Ishikawa (cell line): Measurements from ENCODE around the gene NME5.

Experiments used
- CEBPB ChIP-seq: IDR thresholded peaks from 2 replicates; pipeline ENCODE4 v1.6.1; 2012
- CREB1 ChIP-seq: IDR thresholded peaks from 2 replicates; pipeline ENCODE4 v1.6.1; 2012; ENCODE audit warnings: low read depth
- EGR1 ChIP-seq: IDR thresholded peaks from 2 replicates; pipeline ENCODE4 v1.6.1; 2012
- EP300 ChIP-seq: IDR thresholded peaks from 2 replicates; pipeline ENCODE4 v1.6.1; 2012; ENCODE audit warnings: borderline replicate concordance
- FOXM1 ChIP-seq: IDR thresholded peaks from 2 replicates; pipeline ENCODE4 v1.6.1; 2012; ENCODE audit warnings: low read depth, borderline replicate concordance
- NFIC ChIP-seq: IDR thresholded peaks from 2 replicates; pipeline ENCODE4 v1.6.1; 2012
- RAD21 ChIP-seq: IDR thresholded peaks from 2 replicates; pipeline ENCODE4 v1.6.1; 2012; ENCODE audit warnings: low read depth
- TAF1 ChIP-seq: IDR thresholded peaks from 2 replicates; pipeline ENCODE4 v1.6.1; 2012; ENCODE audit warnings: low read depth, mild to moderate bottlenecking
- TCF12 ChIP-seq: IDR thresholded peaks from 2 replicates; pipeline ENCODE4 v1.6.1; 2012; ENCODE audit warnings: low read depth
- TEAD4 ChIP-seq: IDR thresholded peaks from 2 replicates; pipeline ENCODE4 v1.6.1; 2012
- TF ChIP-seq, protein P1 (sequence below): IDR thresholded peaks from 2 replicates; pipeline ENCODE4 v1.6.1; 2012; ENCODE audit warnings: low read depth, mild to moderate bottlenecking

DNA sequence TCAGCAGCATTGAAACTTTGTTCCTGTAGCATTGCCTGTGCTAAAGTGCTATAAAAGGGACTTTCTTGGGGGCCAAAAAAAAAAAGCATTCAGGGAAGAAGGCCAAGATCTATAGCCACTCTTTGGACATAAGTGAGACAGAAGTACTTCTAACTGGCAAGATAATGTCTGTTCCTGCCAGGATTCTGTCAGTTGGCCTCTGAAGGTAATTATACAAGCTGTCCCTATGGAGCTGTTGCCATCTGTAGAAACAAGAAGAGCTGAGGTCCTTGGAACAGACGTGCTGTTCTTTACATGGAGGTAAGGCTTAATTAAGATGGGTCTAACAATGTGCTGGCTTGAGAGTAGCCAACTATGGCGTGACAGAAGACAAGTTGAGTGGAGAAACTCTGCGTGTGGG lies 49.4 kb upstream of the NME5 start:
- no peak for TF ChIP-seq TAF1
- no peak for TF ChIP-seq EGR1
- TF ChIP-seq, protein P1, sequence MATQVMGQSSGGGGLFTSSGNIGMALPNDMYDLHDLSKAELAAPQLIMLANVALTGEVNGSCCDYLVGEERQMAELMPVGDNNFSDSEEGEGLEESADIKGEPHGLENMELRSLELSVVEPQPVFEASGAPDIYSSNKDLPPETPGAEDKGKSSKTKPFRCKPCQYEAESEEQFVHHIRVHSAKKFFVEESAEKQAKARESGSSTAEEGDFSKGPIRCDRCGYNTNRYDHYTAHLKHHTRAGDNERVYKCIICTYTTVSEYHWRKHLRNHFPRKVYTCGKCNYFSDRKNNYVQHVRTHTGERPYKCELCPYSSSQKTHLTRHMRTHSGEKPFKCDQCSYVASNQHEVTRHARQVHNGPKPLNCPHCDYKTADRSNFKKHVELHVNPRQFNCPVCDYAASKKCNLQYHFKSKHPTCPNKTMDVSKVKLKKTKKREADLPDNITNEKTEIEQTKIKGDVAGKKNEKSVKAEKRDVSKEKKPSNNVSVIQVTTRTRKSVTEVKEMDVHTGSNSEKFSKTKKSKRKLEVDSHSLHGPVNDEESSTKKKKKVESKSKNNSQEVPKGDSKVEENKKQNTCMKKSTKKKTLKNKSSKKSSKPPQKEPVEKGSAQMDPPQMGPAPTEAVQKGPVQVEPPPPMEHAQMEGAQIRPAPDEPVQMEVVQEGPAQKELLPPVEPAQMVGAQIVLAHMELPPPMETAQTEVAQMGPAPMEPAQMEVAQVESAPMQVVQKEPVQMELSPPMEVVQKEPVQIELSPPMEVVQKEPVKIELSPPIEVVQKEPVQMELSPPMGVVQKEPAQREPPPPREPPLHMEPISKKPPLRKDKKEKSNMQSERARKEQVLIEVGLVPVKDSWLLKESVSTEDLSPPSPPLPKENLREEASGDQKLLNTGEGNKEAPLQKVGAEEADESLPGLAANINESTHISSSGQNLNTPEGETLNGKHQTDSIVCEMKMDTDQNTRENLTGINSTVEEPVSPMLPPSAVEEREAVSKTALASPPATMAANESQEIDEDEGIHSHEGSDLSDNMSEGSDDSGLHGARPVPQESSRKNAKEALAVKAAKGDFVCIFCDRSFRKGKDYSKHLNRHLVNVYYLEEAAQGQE = no peak
- no peak for TF ChIP-seq EP300
- no peak for TF ChIP-seq CREB1
- no peak for TF ChIP-seq TCF12
- no peak for TF ChIP-seq RAD21
- TF ChIP-seq CEBPB = no peak
- TF ChIP-seq NFIC = no peak
- TF ChIP-seq TEAD4 = no peak
- TF ChIP-seq FOXM1 = no peak
